Amygdala (tissue), 56 donors: ENCODE results near the gene RPS6KA2.

Source experiments
- DNase-seq, 56 donors: peaks; one replicate each; lab custom pipeline; 2025; lab: John Stamatoyannopoulos, UW

RPS6KA2 gene

GRCh38 chr6:166656230-166657151, 29.4 kb upstream of the RPS6KA2 start:
- no peak for DNase-seq

DNA sequence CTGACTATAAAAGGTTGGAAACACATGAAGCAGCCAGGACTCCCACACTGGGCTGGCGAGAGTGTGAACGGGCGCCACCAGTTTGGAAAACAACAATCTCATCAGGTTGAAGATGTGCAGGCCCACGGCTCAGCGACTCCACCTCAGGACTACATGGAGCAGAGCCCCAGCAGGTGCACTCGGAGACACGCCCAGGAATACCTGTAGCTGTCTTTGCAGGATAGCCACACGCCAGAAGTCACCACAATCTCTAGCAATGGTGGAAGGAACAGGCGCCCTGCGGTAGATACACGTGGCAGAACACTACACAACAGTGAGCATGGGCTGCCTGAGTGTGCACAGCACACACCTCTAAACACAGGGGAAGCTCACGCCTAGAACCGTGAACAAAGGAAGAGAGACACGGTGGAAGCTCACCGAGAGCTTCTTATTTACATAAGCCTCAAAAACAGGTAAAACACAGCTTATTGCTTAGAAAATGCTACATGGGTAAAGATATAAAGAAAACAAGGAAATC, 28.7 kb upstream of the RPS6KA2 start:
- DNase-seq = no peak

DNA sequence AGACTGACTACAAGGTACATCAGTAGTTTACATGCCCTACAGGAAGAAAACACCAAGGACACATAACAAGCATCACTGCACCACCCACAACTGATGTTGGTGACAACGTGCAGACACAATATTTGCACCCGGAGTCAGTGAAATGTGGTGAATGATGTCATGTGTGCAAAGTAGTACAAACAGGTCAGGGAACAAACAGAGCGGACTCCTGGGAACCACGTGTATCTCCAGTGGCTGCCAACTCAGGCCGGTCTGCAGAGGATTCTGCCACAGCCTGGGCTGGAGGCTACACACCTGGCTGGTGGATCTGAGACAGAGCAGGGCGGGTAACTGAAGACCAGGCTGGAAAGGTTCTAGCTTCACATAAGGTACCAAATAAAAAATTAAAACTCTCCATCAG, 28.2 kb upstream of the RPS6KA2 start:
- no peak for DNase-seq

DNA sequence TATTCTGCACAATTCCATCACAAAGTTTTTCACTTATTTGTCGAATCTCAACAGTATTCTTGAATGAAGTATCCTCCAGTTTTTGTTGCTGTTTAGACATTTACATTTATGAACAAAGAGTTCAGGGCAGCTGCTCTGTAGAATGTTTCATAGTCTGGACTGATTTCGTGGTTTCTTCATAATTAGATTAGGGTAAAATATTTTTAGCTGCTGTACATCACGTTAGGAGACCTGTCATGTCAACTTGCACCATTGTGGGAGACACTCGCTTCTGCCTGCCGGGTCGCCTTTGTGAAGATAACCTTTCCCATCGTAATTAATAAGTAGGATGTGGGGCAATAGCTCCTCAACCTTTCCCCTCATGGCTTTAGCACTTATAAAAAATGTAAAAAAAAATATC, 27.5 kb upstream of the RPS6KA2 start:
- DNase-seq = no peak

DNA sequence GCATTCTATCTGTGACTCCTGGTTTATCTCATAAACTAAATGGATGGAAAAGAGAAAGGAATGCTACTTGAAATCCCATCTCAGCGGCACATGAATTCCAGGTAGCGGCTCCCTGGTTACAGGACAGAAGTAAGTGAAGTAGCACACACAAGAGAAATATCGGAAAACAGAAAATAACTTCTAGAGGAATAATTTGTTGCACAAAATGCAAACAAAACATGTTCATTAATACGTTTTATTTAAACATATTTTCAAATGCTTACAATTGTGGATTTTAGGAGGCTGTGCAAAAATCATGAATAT, 26.5 kb upstream of the RPS6KA2 start:
- no peak for DNase-seq

DNA sequence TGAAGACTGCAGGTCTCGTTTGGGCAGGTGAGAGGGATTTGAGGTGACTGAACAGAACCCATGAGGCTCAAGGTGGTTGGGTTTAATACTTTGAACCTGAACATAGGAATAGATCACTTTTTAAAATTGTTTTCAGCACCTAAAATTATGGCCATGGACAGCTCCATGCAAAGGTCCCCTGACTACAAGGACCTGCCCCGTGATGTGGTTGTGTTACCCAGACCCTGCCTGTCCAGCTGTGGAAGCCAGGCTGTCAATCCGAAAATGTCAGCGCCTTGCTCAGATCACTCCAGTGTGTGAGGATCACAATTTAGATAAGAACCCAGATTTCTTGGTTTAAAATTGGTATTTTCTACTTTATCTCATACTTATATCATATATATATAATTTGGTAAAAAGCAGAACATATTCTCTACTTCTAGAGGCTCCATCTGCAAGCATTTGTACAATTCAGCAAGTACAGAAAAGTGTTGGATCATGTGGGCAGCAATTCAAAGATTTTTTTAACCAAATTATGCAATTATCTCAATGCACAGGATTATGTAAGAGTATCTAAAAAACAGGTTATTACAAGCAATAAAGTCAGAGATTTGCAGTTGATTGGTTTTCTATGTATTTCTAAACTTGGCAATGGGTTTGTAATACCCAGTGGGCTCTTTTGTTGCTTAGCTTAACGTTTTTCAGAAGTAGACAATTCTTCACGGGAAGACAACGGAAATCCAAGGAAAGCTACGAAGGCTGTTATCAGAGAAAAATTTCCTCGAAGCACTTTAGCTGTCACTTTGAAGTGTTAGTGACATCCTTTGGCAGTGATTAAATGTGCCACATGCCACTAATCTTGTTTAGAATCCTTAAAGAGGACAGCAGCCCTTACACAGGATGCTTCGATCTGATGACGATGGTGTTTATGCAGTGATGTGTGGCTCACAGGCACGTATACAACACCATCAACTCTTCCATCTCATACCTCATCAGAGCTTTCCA, 24.1 kb upstream of the RPS6KA2 start:
- no peak for DNase-seq

DNA sequence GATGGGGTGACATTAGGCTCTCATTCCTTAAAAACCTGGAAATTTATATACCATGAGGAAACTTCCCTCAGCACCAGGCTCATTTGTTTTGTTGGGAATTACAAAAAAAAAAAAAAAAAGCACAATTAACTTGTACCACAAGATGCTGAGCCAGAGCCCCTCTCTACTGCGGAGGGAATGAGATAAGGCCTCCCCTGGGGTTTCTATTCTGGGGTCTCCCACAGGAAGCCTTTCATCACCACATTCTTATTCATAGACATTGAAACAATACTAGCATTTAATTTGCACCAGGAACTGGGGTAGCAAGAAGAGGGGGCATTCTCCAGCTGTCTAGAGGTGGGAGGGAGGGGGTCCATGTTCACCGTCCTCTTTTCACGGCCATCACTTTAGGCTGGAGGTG, 23.0 kb upstream of the RPS6KA2 start:
- DNase-seq = no peak

GRCh38 chr6:166648846-166649245, 21.8 kb upstream of the RPS6KA2 start:
- no peak for DNase-seq

DNA sequence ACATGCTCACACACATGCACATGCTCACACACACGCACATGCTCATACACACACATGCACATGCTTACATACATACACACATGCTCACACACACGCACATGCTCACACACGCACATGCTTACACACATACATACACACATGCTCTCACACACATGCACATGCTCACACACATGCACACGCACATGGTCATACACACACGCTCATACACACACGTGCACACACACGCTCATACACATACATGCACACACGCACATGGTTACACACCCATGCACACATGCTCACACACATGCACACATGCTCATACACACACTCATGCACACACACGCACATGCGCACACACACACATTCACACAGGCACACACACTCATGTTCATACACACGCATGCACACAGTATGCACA, 20.8 kb upstream of the RPS6KA2 start:
- DNase-seq = no peak

GRCh38 chr6:166646716-166647115, 19.7 kb upstream of the RPS6KA2 start:
- no peak for DNase-seq

DNA sequence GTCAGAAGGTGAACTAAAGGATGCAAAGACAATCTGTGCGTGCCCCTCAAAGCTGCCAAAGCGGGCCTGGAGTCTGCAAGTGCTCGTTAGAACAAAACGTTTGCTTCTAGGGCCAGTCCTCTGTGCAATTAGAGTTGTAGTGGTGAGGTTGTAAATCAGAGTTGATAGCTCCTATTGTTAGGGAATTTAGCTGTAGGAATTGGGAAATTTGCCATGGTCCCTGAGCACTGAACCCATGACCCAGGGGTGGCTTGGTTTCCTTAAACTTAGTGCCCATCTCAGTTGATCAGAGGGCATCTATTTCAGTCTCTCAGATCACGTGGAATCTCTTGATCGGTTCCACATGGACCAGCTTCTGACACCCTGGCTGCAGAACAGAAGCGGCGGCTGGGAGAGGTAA, 18.8 kb upstream of the RPS6KA2 start:
- no peak for DNase-seq

DNA sequence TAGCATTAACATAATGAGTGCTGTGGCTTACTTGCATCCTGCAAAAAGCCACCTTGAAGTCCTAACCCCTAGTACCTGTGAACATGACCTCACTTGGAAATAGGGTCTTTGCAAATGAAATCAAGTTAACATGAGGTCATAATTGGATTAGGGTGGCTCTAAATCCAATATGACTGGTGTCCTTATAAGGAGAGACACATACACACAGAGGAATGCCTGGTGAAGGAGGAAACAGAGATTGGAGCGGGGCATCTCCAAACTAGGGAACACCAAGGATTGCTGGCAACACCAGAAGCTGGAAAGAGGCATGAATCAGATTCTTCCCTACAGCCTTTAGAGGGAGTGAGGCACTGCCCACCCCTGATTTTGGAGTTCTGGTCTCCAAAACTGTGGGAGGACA, 17.6 kb upstream of the RPS6KA2 start:
- DNase-seq = no peak

- DNase-seq = no peak
These were observed 17.0 kb upstream of the RPS6KA2 start for GRCh38 chr6:166643891-166644590.

DNA sequence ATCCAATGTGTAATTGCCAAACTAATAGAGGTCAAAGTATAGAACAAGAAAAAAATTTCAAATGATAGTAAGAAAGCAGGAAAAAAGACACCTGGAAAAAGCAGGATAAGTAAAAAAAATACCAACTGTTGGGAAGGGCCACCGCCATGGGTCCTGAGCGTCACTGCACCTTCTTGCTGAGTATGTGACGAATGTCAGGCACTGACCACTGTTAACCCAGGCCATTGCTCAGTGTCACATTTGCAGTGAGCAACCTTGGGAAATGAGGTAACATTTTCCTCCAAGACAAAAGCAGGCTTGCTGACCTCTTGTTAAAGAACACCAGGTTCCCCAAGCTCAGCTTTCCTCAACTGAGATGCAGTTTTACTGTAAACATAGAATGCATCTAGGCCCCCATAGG, 15.6 kb upstream of the RPS6KA2 start:
- DNase-seq = no peak

- DNase-seq = no peak
These were observed 13.4 kb upstream of the RPS6KA2 start for GRCh38 chr6:166640342-166641043.

DNA sequence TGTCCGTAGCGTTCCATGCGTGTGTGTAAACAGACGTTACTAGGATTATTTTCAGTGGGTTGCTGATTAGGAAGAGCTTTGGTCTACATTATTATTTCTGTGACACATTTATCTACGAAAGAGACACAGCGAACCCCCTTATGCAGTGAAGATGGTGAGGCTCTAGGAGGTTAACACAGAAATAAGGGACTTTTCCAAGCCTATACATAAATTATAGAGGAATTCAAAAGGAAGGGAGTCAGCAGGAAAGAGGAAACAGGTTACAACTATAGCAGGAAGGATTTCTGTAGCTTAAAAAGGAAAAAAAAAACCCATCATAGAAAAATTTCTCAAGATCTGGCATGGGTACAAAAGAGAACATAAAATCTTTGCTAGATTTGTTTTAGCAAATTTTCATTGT, 12.9 kb upstream of the RPS6KA2 start:
- no peak for DNase-seq

GRCh38 chr6:166638573-166638964, 11.5 kb upstream of the RPS6KA2 start:
- DNase-seq = no peak

GRCh38 chr6:166637812-166638572, 10.9 kb upstream of the RPS6KA2 start:
- DNase-seq = no peak

GRCh38 chr6:166636934-166637333, 9.9 kb upstream of the RPS6KA2 start:
- no peak for DNase-seq
